H9 (cell line): ENCODE measurements around the gene SLC11A1. TPM values are rescaled to one million over a fixed set of nuclear protein-coding genes. Genes with fewer than 3 reads are reported as not detected.

ENCODE experiments used
- DNase-seq: peaks from one replicate; pipeline ENCODE4 v3.0.0-alpha.2; 2017
- H2AFZ ChIP-seq: one replicate; pipeline ENCODE4 v1.6.1; 2013; ENCODE audit warnings: mild to moderate bottlenecking, low read length, control low read depth, moderate library complexity
- H2AK5ac ChIP-seq: 2 replicates; pipeline ENCODE4 v1.6.1; 2013; ENCODE audit warnings: low read length, control low read depth, mixed read lengths; ENCODE audit not compliant: insufficient read length
- H2BK120ac ChIP-seq: one replicate; pipeline ENCODE4 v1.6.1; 2013; ENCODE audit warnings: low read depth, mild to moderate bottlenecking, low read length, control low read depth, inconsistent platforms; ENCODE audit not compliant: poor library complexity, severe bottlenecking
- H2BK12ac ChIP-seq: 2 replicates; pipeline ENCODE4 v1.6.1; 2013; ENCODE audit warnings: low read length, control low read depth, mixed read lengths, low read depth; ENCODE audit not compliant: insufficient read length
- H2BK15ac ChIP-seq: 2 replicates; pipeline ENCODE4 v1.6.1; 2013; ENCODE audit warnings: low read depth, low read length, control low read depth
- H2BK20ac ChIP-seq: one replicate; pipeline ENCODE4 v1.6.1; 2013; ENCODE audit warnings: low read depth, mild to moderate bottlenecking, low read length, control low read depth, inconsistent platforms; ENCODE audit not compliant: poor library complexity, severe bottlenecking
- H2BK5ac ChIP-seq: 2 replicates; pipeline ENCODE4 v1.6.1; 2013; ENCODE audit warnings: low read length, control low read depth, mixed read lengths; ENCODE audit not compliant: insufficient read length
- H3K14ac ChIP-seq: 2 replicates; pipeline ENCODE4 v1.6.1; 2013; ENCODE audit warnings: low read length, control low read depth; ENCODE audit not compliant: insufficient read depth
- H3K18ac ChIP-seq: 2 replicates; pipeline ENCODE4 v1.6.1; 2013; ENCODE audit warnings: low read depth, mild to moderate bottlenecking, mixed read lengths, low read length, control low read depth; ENCODE audit not compliant: insufficient read length
- H3K23ac ChIP-seq: 2 replicates; pipeline ENCODE4 v1.6.1; 2013; ENCODE audit warnings: low read length, control low read depth, mixed read lengths, low read depth; ENCODE audit not compliant: insufficient read length
- H3K23me2 ChIP-seq: 2 replicates; pipeline ENCODE4 v1.6.1; 2013; ENCODE audit warnings: low read depth, mild to moderate bottlenecking, mixed read lengths, low read length, control low read depth; ENCODE audit not compliant: insufficient read length, poor library complexity, severe bottlenecking
- H3K27ac ChIP-seq: 2 replicates; pipeline ENCODE4 v1.5.1; 2013; ENCODE audit warnings: low read length, control low read depth, mixed read lengths, low read depth; ENCODE audit not compliant: insufficient read length
- H3K27me3 ChIP-seq: 2 replicates; pipeline ENCODE4 v1.6.1; 2013; ENCODE audit warnings: low read length, control low read depth, inconsistent platforms; ENCODE audit not compliant: insufficient read depth
- H3K4ac ChIP-seq: 2 replicates; pipeline ENCODE4 v1.6.1; 2013; ENCODE audit warnings: low read depth, mild to moderate bottlenecking, control low read depth, inconsistent platforms, low read length, moderate library complexity
- H3K4me1 ChIP-seq: 2 replicates; pipeline ENCODE4 v1.6.1; 2013; ENCODE audit warnings: low read length, control low read depth, inconsistent platforms; ENCODE audit not compliant: insufficient read depth
- H3K4me2 ChIP-seq: 2 replicates; pipeline ENCODE4 v1.6.1; 2013; ENCODE audit warnings: low read length, control low read depth, mixed read lengths; ENCODE audit not compliant: insufficient read length, insufficient read depth
- H3K56ac ChIP-seq: 2 replicates; pipeline ENCODE4 v1.6.1; 2013; ENCODE audit warnings: low read depth, mild to moderate bottlenecking, mixed read lengths, low read length, control low read depth; ENCODE audit not compliant: insufficient read length
- H3K79me1 ChIP-seq: 2 replicates; pipeline ENCODE4 v1.6.1; 2013; ENCODE audit warnings: low read depth, mild to moderate bottlenecking, moderate library complexity, low read length, control low read depth, inconsistent platforms; ENCODE audit not compliant: insufficient read depth, poor library complexity, severe bottlenecking
- H3K79me2 ChIP-seq: 2 replicates; pipeline ENCODE4 v1.6.1; 2013; ENCODE audit warnings: low read length, control low read depth, inconsistent platforms; ENCODE audit not compliant: insufficient read depth
- H3K9ac ChIP-seq: 2 replicates; pipeline ENCODE4 v1.6.1; 2013; ENCODE audit warnings: low read length, control low read depth, mixed read lengths; ENCODE audit not compliant: insufficient read length; ENCODE audit errors: extremely low read depth
- H3K9me3 ChIP-seq: one replicate; pipeline ENCODE4 v1.6.1; 2013; ENCODE audit warnings: low read depth, low read length, inconsistent platforms; ENCODE audit not compliant: control insufficient read depth
- H3T11ph ChIP-seq: one replicate; pipeline ENCODE4 v1.6.1; 2013; ENCODE audit warnings: mild to moderate bottlenecking, low read length, control low read depth, inconsistent platforms
- H4K20me1 ChIP-seq: one replicate; pipeline ENCODE4 v1.6.1; 2013; ENCODE audit not compliant: control insufficient read depth, insufficient read length, insufficient read depth
- H4K5ac ChIP-seq: 2 replicates; pipeline ENCODE4 v1.6.1; 2013; ENCODE audit warnings: low read depth, mild to moderate bottlenecking, mixed read lengths, low read length, control low read depth; ENCODE audit not compliant: insufficient read length
- H4K8ac ChIP-seq: replicated peaks from 2 replicates; pipeline ENCODE4 v1.6.1; 2013; ENCODE audit warnings: low read length, control low read depth, mixed read lengths, low read depth; ENCODE audit not compliant: insufficient read length
- H4K91ac ChIP-seq: 2 replicates; pipeline ENCODE4 v1.6.1; 2013; ENCODE audit warnings: low read depth, mild to moderate bottlenecking, moderate library complexity, mixed read lengths, low read length, control low read depth; ENCODE audit not compliant: insufficient read length
- H3K27ac Mint-ChIP-seq, 3 experiments: 2 replicates in 2 of 3; 3 replicates in 1 of 3; pipeline ENCODE4 v1.8.0; 2020 to 2021; ENCODE audit warnings: mixed read lengths in 3 of 3, mild to moderate bottlenecking in 1 of 3, moderate library complexity in 1 of 3
- H3K27me3 Mint-ChIP-seq: 2 replicates; pipeline ENCODE4 v1.8.0; 2021; ENCODE audit warnings: low read depth, mild to moderate bottlenecking, moderate library complexity, mixed read lengths
- H3K36me3 Mint-ChIP-seq, 3 experiments: 2 replicates in 2 of 3; 3 replicates in 1 of 3; pipeline ENCODE4 v1.8.0; 2020 to 2021; ENCODE audit warnings: low read depth in 3 of 3, mixed read lengths in 3 of 3; ENCODE audit not compliant: insufficient read depth in 1 of 3
- H3K4me1 Mint-ChIP-seq, 2 experiments: 2 replicates each; pipeline ENCODE4 v1.8.0; 2020; ENCODE audit warnings: mixed read lengths in 2 of 2
- H3K4me3 Mint-ChIP-seq, 2 experiments: 2 replicates in 1 of 2; 3 replicates in 1 of 2; pipeline ENCODE4 v1.8.0; 2020 to 2021; ENCODE audit warnings: mild to moderate bottlenecking in 2 of 2, mixed read lengths in 2 of 2, moderate library complexity in 1 of 2
- H3K9me3 Mint-ChIP-seq, 2 experiments: 2 replicates in 1 of 2; 3 replicates in 1 of 2; pipeline ENCODE4 v1.8.0; 2020; ENCODE audit warnings: mild to moderate bottlenecking in 2 of 2, mixed read lengths in 2 of 2, moderate library complexity in 1 of 2
- CTCF ChIP-seq: fragments of 200-600 bp; sonication (generic); conservative IDR thresholded peaks from 3 replicates; pipeline ENCODE4 v1.8.0; 2021; ENCODE audit warnings: antibody characterized with exemption, mild to moderate bottlenecking
- WGBS: extraction: QIAGEN DNeasy Blood & Tissue Kit; methylation state at CpG from one replicate; pipeline ENCODE4 v1.1.7; 2013; ENCODE audit warnings: missing lambda C conversion rate, low lambda C conversion rate, mixed read lengths; ENCODE audit not compliant: insufficient read length; ENCODE audit errors: extremely low coverage; 5-methylcytosine and 5-hydroxymethylcytosine counted together
- total RNA-seq: library from RNA; stranded (reverse); gene quantifications from 2 replicates; pipeline ENCODE4 v1.2.1, GENCODE V29; 2021

SLC11A1 gene
- total RNA-seq, 1 experiment from 2014 or later = 0.11 TPM

DNA sequence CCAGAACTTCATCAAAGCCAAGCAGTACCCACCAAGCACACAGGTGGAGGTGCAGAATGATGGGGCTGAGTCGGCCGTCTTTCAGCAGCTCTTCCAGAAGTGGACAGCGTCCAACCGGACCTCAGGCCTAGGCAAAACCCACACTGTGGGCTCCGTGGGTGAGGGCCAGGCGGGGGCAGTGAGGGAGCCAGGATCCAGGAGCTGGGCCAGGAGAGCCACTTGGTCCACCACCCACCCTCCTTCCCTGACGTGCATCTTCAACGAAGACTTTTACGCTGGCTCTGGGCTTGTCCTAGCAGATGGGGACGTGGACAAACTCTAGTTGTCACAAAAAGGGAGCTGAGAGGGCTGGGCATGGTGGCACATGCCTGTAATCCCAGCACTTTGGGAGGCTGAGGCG is 48.6 kb downstream of the SLC11A1 start:
- Histone ChIP-seq H3K9me3 (no peaks in the 10 kb centered on the region), H2BK120ac (no peak overlapping the region), H3T11ph (no peak overlapping the region), H4K91ac (no peak overlapping the region), H2BK15ac (no peak overlapping the region), H3K56ac (no peak overlapping the region), H3K4ac (no peak overlapping the region), H4K8ac (no peak overlapping the region), H3K4me2 (no peak overlapping the region), H2BK5ac (no peak overlapping the region), H3K14ac (no peak overlapping the region), H3K23ac (no peak overlapping the region), H3K79me1 (no peaks in the 10 kb centered on the region), H4K5ac (no peak overlapping the region), H3K27ac (no peak overlapping the region), H2BK20ac (no peak overlapping the region), H3K23me2 (no peaks in the 10 kb centered on the region), H3K18ac (no peak overlapping the region), H2AFZ (no peak overlapping the region), H4K20me1 (no peaks in the 10 kb centered on the region), H3K27me3 (no peaks in the 10 kb centered on the region), H3K4me1 (no peaks in the 10 kb centered on the region), H2AK5ac (no peak overlapping the region), H2BK12ac (no peak overlapping the region), H3K9ac (no peak overlapping the region), H3K79me2 (no peaks in the 10 kb centered on the region)
- TF ChIP-seq CTCF = no peak
- WGBS = no CpG with 5 or more reads among the region's 11 CpGs
- no peaks in the 10 kb centered on the region for H3K9me3 Mint-ChIP-seq
- H3K36me3 Mint-ChIP-seq = peaks cover 0 to 4% (median 0%) of the 10 kb centered on the region in 3 experiments; a peak in 1 of 7 replicates
- peaks cover 1% of the 10 kb centered on the region for H3K27me3 Mint-ChIP-seq
- no peak overlapping the region for H3K4me3 Mint-ChIP-seq
- H3K27ac Mint-ChIP-seq = no peak overlapping the region
- no peak for DNase-seq
- peaks cover 2 to 3% of the 10 kb centered on the region in 2 experiments; a peak in 1 of 4 replicates for H3K4me1 Mint-ChIP-seq
